Keratinocyte (primary cell): ENCODE data around the gene SORT1. TPM values are rescaled to one million over a fixed set of nuclear protein-coding genes. Genes with fewer than 3 reads are reported as not detected.

ENCODE experiments used
- DNase-seq: peaks from one replicate; pipeline ENCODE4 v3.0.0-alpha.2; 2011; ENCODE audit warnings: low read depth, missing footprints, low spot score
- FAIRE-seq: peaks from 2 replicates; lab custom pipeline; 2011; peaks lifted over from hg19 to GRCh38; lab: Jason Lieb, UNC
- H2AFZ ChIP-seq: 2 replicates; pipeline ENCODE4 v1.6.0; 2012; ENCODE audit warnings: low read length, control low read depth, inconsistent platforms; ENCODE audit not compliant: control insufficient read depth
- H3K27ac ChIP-seq: 2 replicates; pipeline ENCODE4 v1.5.1; 2011; ENCODE audit warnings: low read length; ENCODE audit not compliant: control insufficient read depth, insufficient read depth
- H3K27me3 ChIP-seq: 3 replicates; pipeline ENCODE4 v1.6.0; 2011; ENCODE audit warnings: low read length; ENCODE audit not compliant: control insufficient read depth, insufficient read depth; ENCODE audit errors: extremely low read depth
- H3K36me3 ChIP-seq, 2 experiments: 2 replicates in 1 of 2; 3 replicates in 1 of 2; pipeline ENCODE4 v1.5.1; 2011; ENCODE audit warnings: low read length in 2 of 2, mild to moderate bottlenecking in 1 of 2; ENCODE audit not compliant: control insufficient read depth in 2 of 2, insufficient read depth in 2 of 2; ENCODE audit errors: extremely low read depth in 1 of 2
- H3K4me1 ChIP-seq: 3 replicates; pipeline ENCODE4 v1.5.1; 2011; ENCODE audit warnings: low read length; ENCODE audit not compliant: control insufficient read depth, insufficient read depth; ENCODE audit errors: extremely low read depth
- H3K4me2 ChIP-seq: 3 replicates; pipeline ENCODE4 v1.6.0; 2011; ENCODE audit warnings: low read depth, low read length; ENCODE audit not compliant: control insufficient read depth, insufficient read depth; ENCODE audit errors: extremely low read depth
- H3K4me3 ChIP-seq, 3 experiments: fragments of 200-600 bp in 1 of 3; sonication (generic) in 1 of 3; 2 replicates in 2 of 3; 3 replicates in 1 of 3; pipeline ENCODE4 v1.5.1; 2011 to 2016; ENCODE audit warnings: low read length in 3 of 3, mild to moderate bottlenecking in 3 of 3, control low read depth in 2 of 3, inconsistent platforms in 1 of 3, low read depth in 1 of 3, mixed read lengths in 1 of 3, mixed run types in 1 of 3, moderate library complexity in 1 of 3; ENCODE audit not compliant: control insufficient read depth in 2 of 3, insufficient read depth in 2 of 3; ENCODE audit errors: extremely low read depth in 1 of 3
- H3K79me2 ChIP-seq: 2 replicates; pipeline ENCODE4 v1.6.0; 2012; ENCODE audit warnings: low read length; ENCODE audit not compliant: control insufficient read depth, insufficient read depth
- H3K9ac ChIP-seq: 3 replicates; pipeline ENCODE4 v1.6.0; 2011; ENCODE audit warnings: low read length; ENCODE audit not compliant: control insufficient read depth, insufficient read depth; ENCODE audit errors: extremely low read depth
- H3K9me1 ChIP-seq: 3 replicates; pipeline ENCODE4 v1.6.0; 2011; ENCODE audit warnings: low read length; ENCODE audit not compliant: control insufficient read depth, insufficient read depth; ENCODE audit errors: extremely low read depth
- H3K9me3 ChIP-seq: 2 replicates; pipeline ENCODE4 v1.5.1; 2012; ENCODE audit warnings: low read depth, low read length; ENCODE audit not compliant: control insufficient read depth
- H4K20me1 ChIP-seq: 3 replicates; pipeline ENCODE4 v1.6.0; 2011; ENCODE audit warnings: low read length; ENCODE audit not compliant: control insufficient read depth, insufficient read depth; ENCODE audit errors: extremely low read depth
- EZH2 ChIP-seq: IDR thresholded peaks from one replicate; pipeline ENCODE4 v1.6.1; 2012; ENCODE audit warnings: inconsistent platforms, mild to moderate bottlenecking, low read length, moderate library complexity
- dilution Hi-C: fragments of 300-500 bp; cut with MboI; formaldehyde crosslinking; loops from one replicate; pipeline ENCODE4 v1.7.0; 2020; ENCODE audit warnings: low sequenced_read_pairs; ENCODE audit not compliant: extremely low pct_ligation_motif_present
- polyA plus RNA-seq, 5 experiments: library from polyadenylated mRNA; depleted of rRNA in 3 of 5; stranded (reverse) in 3 of 5; stranded (forward) in 1 of 5; unstranded in 1 of 5; fragments of >200 nt; gene quantifications; 1 replicate in 1 of 5; 2 replicates in 3 of 5; 3 replicates in 1 of 5; pipeline versions ENCODE4 v1.2.1 to v1.2.3, GENCODE V29; 2011 to 2012; ENCODE audit warnings: missing spikeins in 2 of 5, low read depth in 1 of 5, low replicate concordance in 1 of 5
- TF ChIP-seq, protein P1 (sequence below), 3 experiments: IDR thresholded peaks in 1 of 3; conservative IDR thresholded peaks in 1 of 3; optimal IDR thresholded peaks in 1 of 3; 2 replicates in 2 of 3; 3 replicates in 1 of 3; pipeline versions ENCODE3 to v1.5.1; 2011; ENCODE audit warnings: low read length in 3 of 3, mild to moderate bottlenecking in 3 of 3, moderate library complexity in 2 of 3, control low read depth in 1 of 3, inconsistent platforms in 1 of 3; ENCODE audit not compliant: insufficient read depth in 2 of 3; ENCODE audit errors: extremely low read depth in 1 of 3

The SORT1 gene
- polyA plus RNA-seq, 1 donor (not counting 4 experiments of a cell fraction or from before 2014, with no cell fraction given) = 1.6 TPM

DNA sequence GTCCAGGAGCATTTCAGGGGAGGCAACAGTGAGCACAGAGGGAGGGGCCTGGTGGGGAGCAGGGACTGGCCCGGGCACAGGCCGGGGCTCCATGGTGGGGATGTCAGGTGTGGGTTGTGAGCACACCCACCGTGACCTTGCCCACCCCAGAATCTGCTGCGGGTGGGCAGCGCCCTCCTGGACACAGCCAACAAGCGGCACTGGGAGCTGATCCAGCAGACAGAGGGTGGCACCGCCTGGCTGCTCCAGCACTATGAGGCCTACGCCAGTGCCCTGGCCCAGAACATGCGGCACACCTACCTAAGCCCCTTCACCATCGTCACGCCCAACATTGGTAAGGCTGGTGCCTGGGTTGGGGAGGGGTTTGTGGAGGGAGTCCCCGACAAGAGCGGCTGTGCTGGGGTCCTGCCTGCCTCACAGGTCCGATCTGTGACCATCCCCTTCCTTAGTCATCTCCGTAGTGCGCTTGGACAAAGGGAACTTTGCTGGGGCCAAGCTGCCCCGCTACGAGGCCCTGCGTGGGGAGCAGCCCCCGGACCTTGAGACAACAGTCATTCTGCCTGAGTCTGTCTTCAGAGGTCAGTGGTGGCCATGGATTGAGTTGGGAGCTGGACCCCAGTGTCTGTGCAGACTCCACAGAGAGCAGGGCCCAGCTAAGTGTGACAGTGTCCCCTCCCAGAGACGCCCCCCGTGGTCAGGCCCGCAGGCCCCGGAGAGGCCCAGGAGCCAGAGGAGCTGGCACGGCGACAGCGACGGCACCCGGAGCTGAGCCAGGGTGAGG, 129.1 kb downstream of the SORT1 start:
- Histone ChIP-seq H3K27ac (no peak overlapping the region), H3K79me2 (no peaks in the 10 kb centered on the region), H2AFZ (no peak overlapping the region), H4K20me1 (no peaks in the 10 kb centered on the region), H3K27me3 (no peaks in the 10 kb centered on the region), H3K4me2 (no peak overlapping the region), H3K9me1 (no peaks in the 10 kb centered on the region), H3K4me1 (peaks cover 19% of the 10 kb centered on the region), H3K9ac (no peak overlapping the region), H3K36me3 (peaks cover 8 to 14% of the 10 kb centered on the region in 2 experiments), H3K4me3 (no peak overlapping the region), H3K9me3 (no peaks in the 10 kb centered on the region)
- no peak for FAIRE-seq
- no peak for DNase-seq
- TF ChIP-seq EZH2 = no peak
- TF ChIP-seq, protein P1, sequence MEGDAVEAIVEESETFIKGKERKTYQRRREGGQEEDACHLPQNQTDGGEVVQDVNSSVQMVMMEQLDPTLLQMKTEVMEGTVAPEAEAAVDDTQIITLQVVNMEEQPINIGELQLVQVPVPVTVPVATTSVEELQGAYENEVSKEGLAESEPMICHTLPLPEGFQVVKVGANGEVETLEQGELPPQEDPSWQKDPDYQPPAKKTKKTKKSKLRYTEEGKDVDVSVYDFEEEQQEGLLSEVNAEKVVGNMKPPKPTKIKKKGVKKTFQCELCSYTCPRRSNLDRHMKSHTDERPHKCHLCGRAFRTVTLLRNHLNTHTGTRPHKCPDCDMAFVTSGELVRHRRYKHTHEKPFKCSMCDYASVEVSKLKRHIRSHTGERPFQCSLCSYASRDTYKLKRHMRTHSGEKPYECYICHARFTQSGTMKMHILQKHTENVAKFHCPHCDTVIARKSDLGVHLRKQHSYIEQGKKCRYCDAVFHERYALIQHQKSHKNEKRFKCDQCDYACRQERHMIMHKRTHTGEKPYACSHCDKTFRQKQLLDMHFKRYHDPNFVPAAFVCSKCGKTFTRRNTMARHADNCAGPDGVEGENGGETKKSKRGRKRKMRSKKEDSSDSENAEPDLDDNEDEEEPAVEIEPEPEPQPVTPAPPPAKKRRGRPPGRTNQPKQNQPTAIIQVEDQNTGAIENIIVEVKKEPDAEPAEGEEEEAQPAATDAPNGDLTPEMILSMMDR (optimal IDR thresholded peaks at IDR 0.05 in 1 of 3, IDR thresholded peaks at IDR 0.05 in 1 of 3, conservative IDR thresholded peaks at IDR 0.05 in 1 of 3; ENCODE audit: extremely low read depth in 1 of 3, insufficient read depth in 2 of 3, low read length in 3 of 3) = no peak
- dilution Hi-C loops = no loop called here

- H3K4me3 ChIP-seq = no peak overlapping the region
- DNase-seq = no peak
- dilution Hi-C loops = no loop called here
- H4K20me1 ChIP-seq = no peaks in the 10 kb centered on the region
- H3K79me2 ChIP-seq = no peaks in the 10 kb centered on the region
- H3K36me3 ChIP-seq = peaks cover 8 to 14% of the 10 kb centered on the region in 2 experiments
- H3K27ac ChIP-seq = no peak overlapping the region
- TF ChIP-seq, protein P1 (optimal IDR thresholded peaks at IDR 0.05 in 1 of 3, IDR thresholded peaks at IDR 0.05 in 1 of 3, conservative IDR thresholded peaks at IDR 0.05 in 1 of 3; ENCODE audit: extremely low read depth in 1 of 3, insufficient read depth in 2 of 3, low read length in 3 of 3) = no peak
- TF ChIP-seq EZH2 = no peak
- H3K4me1 ChIP-seq = peaks cover 19% of the 10 kb centered on the region
- no peaks in the 10 kb centered on the region for H3K27me3 ChIP-seq
- no peaks in the 10 kb centered on the region for H3K9me3 ChIP-seq
- FAIRE-seq = no peak
- no peak overlapping the region for H3K4me2 ChIP-seq
- H3K9ac ChIP-seq = no peak overlapping the region
- H2AFZ ChIP-seq = no peak overlapping the region
- H3K9me1 ChIP-seq = no peaks in the 10 kb centered on the region
These were observed 129.9 kb downstream of the SORT1 start for GRCh38 chr1:109267743-109268300.
